Immature natural killer cell (primary cell): ENCODE measurements around the gene USP1. TPM values are rescaled to one million over a fixed set of nuclear protein-coding genes. Genes with fewer than 3 reads are reported as not detected.

Source experiments
- DNase-seq, 3 donors: peaks; one replicate each; pipeline ENCODE4 v3.0.0; 2022; ENCODE audit warnings: mixed read lengths in 1 of 3
- H3K27ac Mint-ChIP-seq, 6 donors: one replicate each; pipeline ENCODE4 v1.8.0; 2020; ENCODE audit warnings: mixed read lengths in 6 of 6, mild to moderate bottlenecking in 5 of 6, inconsistent platforms in 4 of 6, moderate library complexity in 3 of 6
- H3K27me3 Mint-ChIP-seq, 3 donors: one replicate each; pipeline ENCODE4 v1.8.0; 2020 to 2021; ENCODE audit warnings: low read depth in 3 of 3, mild to moderate bottlenecking in 3 of 3, mixed read lengths in 3 of 3, moderate library complexity in 3 of 3, inconsistent platforms in 1 of 3
- H3K36me3 Mint-ChIP-seq, 3 donors: one replicate each; pipeline ENCODE4 v1.8.0; 2020; ENCODE audit warnings: mixed read lengths in 3 of 3, inconsistent platforms in 2 of 3, mild to moderate bottlenecking in 2 of 3
- H3K4me1 Mint-ChIP-seq, 2 donors: one replicate each; pipeline ENCODE4 v1.8.0; 2020; ENCODE audit warnings: inconsistent platforms in 2 of 2, mild to moderate bottlenecking in 2 of 2, mixed read lengths in 2 of 2, moderate library complexity in 1 of 2
- H3K4me3 Mint-ChIP-seq, 5 donors: one replicate each; pipeline ENCODE4 v1.8.0; 2020; ENCODE audit warnings: mild to moderate bottlenecking in 5 of 5, mixed read lengths in 5 of 5, inconsistent platforms in 3 of 5, moderate library complexity in 3 of 5
- H3K9me3 Mint-ChIP-seq, 6 donors: one replicate each; pipeline ENCODE4 v1.8.0; 2020; ENCODE audit warnings: mild to moderate bottlenecking in 6 of 6, mixed read lengths in 6 of 6, inconsistent platforms in 4 of 6, moderate library complexity in 3 of 6
- polyA plus RNA-seq, 3 donors: library from polyadenylated mRNA; unstranded; fragments of 300-500 nt; fragmentation: Illumina TruSeq; gene quantifications; one replicate each; pipeline ENCODE4 v1.2.3, GENCODE V29; 2021

Gene USP1, protein sequence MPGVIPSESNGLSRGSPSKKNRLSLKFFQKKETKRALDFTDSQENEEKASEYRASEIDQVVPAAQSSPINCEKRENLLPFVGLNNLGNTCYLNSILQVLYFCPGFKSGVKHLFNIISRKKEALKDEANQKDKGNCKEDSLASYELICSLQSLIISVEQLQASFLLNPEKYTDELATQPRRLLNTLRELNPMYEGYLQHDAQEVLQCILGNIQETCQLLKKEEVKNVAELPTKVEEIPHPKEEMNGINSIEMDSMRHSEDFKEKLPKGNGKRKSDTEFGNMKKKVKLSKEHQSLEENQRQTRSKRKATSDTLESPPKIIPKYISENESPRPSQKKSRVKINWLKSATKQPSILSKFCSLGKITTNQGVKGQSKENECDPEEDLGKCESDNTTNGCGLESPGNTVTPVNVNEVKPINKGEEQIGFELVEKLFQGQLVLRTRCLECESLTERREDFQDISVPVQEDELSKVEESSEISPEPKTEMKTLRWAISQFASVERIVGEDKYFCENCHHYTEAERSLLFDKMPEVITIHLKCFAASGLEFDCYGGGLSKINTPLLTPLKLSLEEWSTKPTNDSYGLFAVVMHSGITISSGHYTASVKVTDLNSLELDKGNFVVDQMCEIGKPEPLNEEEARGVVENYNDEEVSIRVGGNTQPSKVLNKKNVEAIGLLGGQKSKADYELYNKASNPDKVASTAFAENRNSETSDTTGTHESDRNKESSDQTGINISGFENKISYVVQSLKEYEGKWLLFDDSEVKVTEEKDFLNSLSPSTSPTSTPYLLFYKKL
- 10 to 100 TPM; 22.8 to 38.2 (median 24.4) TPM for polyA plus RNA-seq

GRCh38 chr1:62436466-62437272, at the start of gene USP1:
USP1 (plus strand) TSS chr1:62437049; CDS start chr1:62439868, 2,819 bp downstream.
- H3K27ac Mint-ChIP-seq = peak within 1 kb of the TSS; percentile 95 to 99 (median 98)
- H3K4me3 Mint-ChIP-seq = peak within 1 kb of the TSS; percentile 91 to 97 (median 96)
- peaks cover 14 to 18% (median 14%) of the 10 kb centered on the region in 3 donors for H3K27me3 Mint-ChIP-seq
- H3K36me3 Mint-ChIP-seq = peaks cover 0 to 7% (median 0%) of the 10 kb centered on the region in 3 donors
- peak; percentile 99 for DNase-seq
- no peaks in the 10 kb centered on the region for H3K9me3 Mint-ChIP-seq
- peaks cover 42 to 53% of the 10 kb centered on the region in 2 donors for H3K4me1 Mint-ChIP-seq

DNA sequence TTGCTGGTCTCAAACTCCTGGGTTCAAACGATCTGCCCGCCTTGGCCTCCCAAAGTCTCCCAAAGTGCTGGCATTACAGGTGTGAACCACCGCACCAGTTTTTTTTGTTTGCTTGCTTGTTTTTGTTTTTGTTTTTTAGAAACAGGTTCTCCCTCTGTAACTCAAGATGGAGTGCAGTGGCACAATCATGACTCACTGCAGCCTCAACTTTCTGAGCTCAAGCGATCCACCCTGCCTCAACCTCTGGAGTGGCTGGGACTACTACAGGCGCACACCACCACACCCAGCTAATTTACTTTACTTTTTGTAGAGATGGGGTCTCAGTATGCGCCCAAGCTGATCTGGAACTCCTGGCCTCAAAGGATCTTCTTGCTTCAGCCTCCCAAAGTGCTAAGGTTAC, 47.3 kb upstream of the USP1 start:
- H3K4me3 Mint-ChIP-seq = no peak overlapping the region
- no peaks in the 10 kb centered on the region for H3K9me3 Mint-ChIP-seq
- H3K27ac Mint-ChIP-seq = no peak overlapping the region
- H3K4me1 Mint-ChIP-seq = no peaks in the 10 kb centered on the region
- DNase-seq = no peak
- H3K36me3 Mint-ChIP-seq = no peaks in the 10 kb centered on the region
- H3K27me3 Mint-ChIP-seq = peaks cover 0 to 11% (median 4%) of the 10 kb centered on the region in 3 donors

DNA sequence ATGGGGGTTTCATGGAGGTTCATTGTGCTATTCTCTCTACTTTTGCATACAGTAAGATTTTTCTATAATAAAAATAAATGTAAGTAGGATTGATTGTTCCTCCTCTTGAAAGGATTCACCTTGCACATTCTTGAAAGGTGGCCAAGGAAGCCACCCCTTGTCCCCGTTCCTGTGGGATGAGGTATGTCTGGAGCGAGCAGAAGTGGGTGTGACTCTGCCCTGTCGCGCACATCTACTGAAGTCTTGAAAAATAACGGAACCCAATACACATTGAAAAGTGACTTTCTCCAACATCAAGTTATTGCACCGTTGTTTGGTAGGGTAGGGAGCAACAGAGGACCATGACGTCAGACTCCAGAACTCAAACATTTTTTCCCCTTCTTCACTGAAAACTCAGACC, 46.8 kb upstream of the USP1 start:
- Mint-ChIP-seq H3K27me3 (peaks cover 3 to 11% (median 4%) of the 10 kb centered on the region in 3 donors), H3K27ac (no peak overlapping the region), H3K36me3 (no peaks in the 10 kb centered on the region), H3K4me1 (no peaks in the 10 kb centered on the region), H3K9me3 (no peaks in the 10 kb centered on the region), H3K4me3 (no peak overlapping the region)
- DNase-seq = no peak

GRCh38 chr1:62391369-62391971, 45.4 kb upstream of the USP1 start:
- H3K36me3 Mint-ChIP-seq = no peaks in the 10 kb centered on the region
- no peak overlapping the region for H3K4me3 Mint-ChIP-seq
- peaks cover 4 to 11% (median 4%) of the 10 kb centered on the region in 3 donors for H3K27me3 Mint-ChIP-seq
- H3K4me1 Mint-ChIP-seq = no peaks in the 10 kb centered on the region
- no peak overlapping the region for H3K27ac Mint-ChIP-seq
- DNase-seq = peak in 2 of 3 donors; percentile 10 to 11
- H3K9me3 Mint-ChIP-seq = no peaks in the 10 kb centered on the region

DNA sequence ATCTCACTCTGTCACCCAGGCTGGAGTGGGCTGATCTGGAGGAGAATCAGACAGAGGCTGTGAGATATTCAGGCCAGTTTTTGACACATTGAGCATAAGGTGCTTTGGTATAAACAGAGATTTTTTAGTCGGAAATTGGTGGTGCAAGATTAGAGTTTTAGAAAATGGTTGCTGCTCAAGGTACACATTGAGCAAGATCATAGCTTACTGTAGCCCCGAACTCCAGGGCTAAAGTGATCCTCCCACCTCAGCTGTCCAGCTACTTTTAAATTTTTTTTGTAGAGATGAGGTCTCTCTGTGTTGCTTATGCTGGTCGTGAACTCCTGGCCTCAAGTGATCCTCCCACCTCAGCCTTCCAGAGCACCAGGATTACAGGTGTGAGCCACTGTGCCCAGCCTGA, 43.9 kb upstream of the USP1 start:
- H3K27me3 Mint-ChIP-seq = peaks cover 4 to 6% (median 4%) of the 10 kb centered on the region in 3 donors
- no peak overlapping the region for H3K27ac Mint-ChIP-seq
- H3K9me3 Mint-ChIP-seq = no peaks in the 10 kb centered on the region
- no peaks in the 10 kb centered on the region for H3K4me1 Mint-ChIP-seq
- DNase-seq = no peak
- no peaks in the 10 kb centered on the region for H3K36me3 Mint-ChIP-seq
- H3K4me3 Mint-ChIP-seq = no peak overlapping the region

DNA sequence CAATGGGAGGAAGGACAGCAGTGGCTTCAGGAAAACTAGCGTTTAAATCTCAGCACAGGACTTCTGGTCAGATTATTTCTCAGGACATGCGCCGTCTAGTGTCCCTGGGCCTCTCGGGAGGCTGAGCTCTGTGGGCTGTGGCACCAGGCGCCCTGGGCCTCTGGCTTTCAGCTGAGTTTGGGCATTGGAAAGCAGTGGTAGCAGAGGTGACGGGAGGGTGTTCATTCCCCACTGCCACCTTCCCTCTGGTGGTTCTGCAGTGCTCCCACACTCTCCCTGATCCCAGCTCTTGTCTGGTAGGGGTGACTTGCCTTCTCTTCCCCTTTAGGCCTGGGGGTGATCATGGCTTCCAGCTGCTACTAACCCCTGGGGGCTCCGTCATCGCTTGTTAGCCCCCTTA, 42.2 kb upstream of the USP1 start:
- Mint-ChIP-seq H3K36me3 (no peaks in the 10 kb centered on the region), H3K9me3 (no peaks in the 10 kb centered on the region), H3K4me3 (no peak overlapping the region), H3K4me1 (no peaks in the 10 kb centered on the region), H3K27ac (no peak overlapping the region), H3K27me3 (peaks cover 3 to 6% (median 4%) of the 10 kb centered on the region in 3 donors)
- DNase-seq = no peak

GRCh38 chr1:62395291-62395690, 41.6 kb upstream of the USP1 start:
- no peaks in the 10 kb centered on the region for H3K36me3 Mint-ChIP-seq
- H3K9me3 Mint-ChIP-seq = no peaks in the 10 kb centered on the region
- peaks cover 2 to 6% (median 3%) of the 10 kb centered on the region in 3 donors for H3K27me3 Mint-ChIP-seq
- H3K4me1 Mint-ChIP-seq = no peaks in the 10 kb centered on the region
- no peak overlapping the region for H3K4me3 Mint-ChIP-seq
- no peak overlapping the region for H3K27ac Mint-ChIP-seq
- no peak for DNase-seq

DNA sequence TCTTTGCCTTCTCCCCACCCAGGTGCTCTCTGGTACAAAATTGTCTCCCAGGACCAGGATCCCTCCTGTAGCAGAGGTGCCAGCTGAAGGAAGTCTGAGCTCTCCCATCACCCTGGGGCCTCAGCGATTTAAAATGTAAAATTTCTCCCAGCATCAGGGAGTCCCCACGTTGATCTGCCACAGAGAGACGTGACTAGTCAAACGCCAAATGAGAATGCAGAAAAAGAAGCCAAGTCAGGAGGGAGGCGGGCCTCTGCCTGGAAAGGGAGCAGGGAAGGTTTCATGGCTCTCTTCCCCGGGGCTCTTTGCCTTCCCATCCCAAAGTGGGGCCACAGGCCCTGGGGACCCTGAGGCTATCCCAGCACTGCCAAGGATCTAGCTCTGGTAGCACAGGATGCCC, 40.0 kb upstream of the USP1 start:
- H3K36me3 Mint-ChIP-seq = no peaks in the 10 kb centered on the region
- no peak overlapping the region for H3K27ac Mint-ChIP-seq
- DNase-seq = no peak
- H3K4me1 Mint-ChIP-seq = no peaks in the 10 kb centered on the region
- no peak overlapping the region for H3K4me3 Mint-ChIP-seq
- H3K27me3 Mint-ChIP-seq = peaks cover 0 to 6% (median 3%) of the 10 kb centered on the region in 3 donors
- no peaks in the 10 kb centered on the region for H3K9me3 Mint-ChIP-seq

GRCh38 chr1:62397301-62397700, 39.5 kb upstream of the USP1 start:
- Mint-ChIP-seq H3K4me3 (no peak overlapping the region), H3K9me3 (no peaks in the 10 kb centered on the region), H3K27ac (no peak overlapping the region), H3K27me3 (peaks cover 0 to 6% (median 3%) of the 10 kb centered on the region in 3 donors), H3K4me1 (no peaks in the 10 kb centered on the region), H3K36me3 (no peaks in the 10 kb centered on the region)
- DNase-seq = no peak

- H3K4me1 Mint-ChIP-seq = no peaks in the 10 kb centered on the region
- peaks cover 0 to 6% (median 3%) of the 10 kb centered on the region in 3 donors for H3K27me3 Mint-ChIP-seq
- H3K4me3 Mint-ChIP-seq = no peak overlapping the region
- no peak for DNase-seq
- H3K36me3 Mint-ChIP-seq = no peaks in the 10 kb centered on the region
- H3K27ac Mint-ChIP-seq = no peak overlapping the region
- H3K9me3 Mint-ChIP-seq = no peaks in the 10 kb centered on the region
These were observed 38.5 kb upstream of the USP1 start for GRCh38 chr1:62398377-62398776.

- H3K4me1 Mint-ChIP-seq = no peaks in the 10 kb centered on the region
- no peak overlapping the region for H3K27ac Mint-ChIP-seq
- DNase-seq = no peak
- no peaks in the 10 kb centered on the region for H3K9me3 Mint-ChIP-seq
- peaks cover 1 to 2% (median 2%) of the 10 kb centered on the region in 3 donors for H3K27me3 Mint-ChIP-seq
- H3K4me3 Mint-ChIP-seq = no peak overlapping the region
- no peaks in the 10 kb centered on the region for H3K36me3 Mint-ChIP-seq
These were observed 35.7 kb upstream of the USP1 start for GRCh38 chr1:62401034-62401760.

GRCh38 chr1:62405247-62405646, 31.6 kb upstream of the USP1 start:
- H3K4me1 Mint-ChIP-seq = no peaks in the 10 kb centered on the region
- no peaks in the 10 kb centered on the region for H3K36me3 Mint-ChIP-seq
- peaks cover 0 to 5% (median 1%) of the 10 kb centered on the region in 3 donors for H3K27me3 Mint-ChIP-seq
- H3K27ac Mint-ChIP-seq = no peak overlapping the region
- DNase-seq = no peak
- H3K4me3 Mint-ChIP-seq = no peak overlapping the region
- no peaks in the 10 kb centered on the region for H3K9me3 Mint-ChIP-seq

- no peaks in the 10 kb centered on the region for H3K9me3 Mint-ChIP-seq
- no peak overlapping the region for H3K27ac Mint-ChIP-seq
- H3K4me3 Mint-ChIP-seq = no peak overlapping the region
- H3K4me1 Mint-ChIP-seq = no peaks in the 10 kb centered on the region
- no peaks in the 10 kb centered on the region for H3K36me3 Mint-ChIP-seq
- H3K27me3 Mint-ChIP-seq = peaks cover 0 to 7% (median 1%) of the 10 kb centered on the region in 3 donors
- no peak for DNase-seq
These were observed 30.3 kb upstream of the USP1 start for GRCh38 chr1:62406576-62406975.
